C1 segment of cervical spinal cord (tissue), 14 donors: ENCODE results near the gene SRGAP3.

ENCODE experiments used
- DNase-seq, 14 donors: peaks; one replicate each; lab custom pipeline; 2025; lab: John Stamatoyannopoulos, UW

The SRGAP3 gene

GRCh38 chr3:8972639-8973038 is 276.8 kb downstream of the SRGAP3 start:
- DNase-seq: no peak

- DNase-seq: peak in 10 of 14 donors; percentile 19 to 66 (median 44)
Observed at GRCh38 chr3:8970971-8971589, 278.4 kb downstream of the SRGAP3 start.

DNA sequence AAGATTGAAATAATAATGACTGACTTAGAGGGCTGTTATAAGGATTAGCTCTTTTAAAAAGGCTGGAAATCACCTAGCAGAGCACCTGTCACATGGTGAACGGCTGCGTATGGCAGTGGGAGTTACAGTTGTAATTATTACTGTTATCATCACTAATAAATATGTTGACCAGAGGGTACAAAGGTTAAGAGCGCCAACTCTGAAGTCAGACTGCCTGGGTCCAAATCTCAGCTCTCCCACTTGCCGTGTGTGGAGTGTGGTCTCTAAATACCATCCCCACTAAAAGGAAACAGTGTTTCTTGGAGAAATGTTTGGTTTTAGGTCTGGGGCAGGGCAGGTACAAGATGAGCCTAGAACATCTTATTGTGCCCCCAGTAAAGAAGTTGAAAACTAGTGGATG is 280.2 kb downstream of the SRGAP3 start:
- no peak for DNase-seq

DNA sequence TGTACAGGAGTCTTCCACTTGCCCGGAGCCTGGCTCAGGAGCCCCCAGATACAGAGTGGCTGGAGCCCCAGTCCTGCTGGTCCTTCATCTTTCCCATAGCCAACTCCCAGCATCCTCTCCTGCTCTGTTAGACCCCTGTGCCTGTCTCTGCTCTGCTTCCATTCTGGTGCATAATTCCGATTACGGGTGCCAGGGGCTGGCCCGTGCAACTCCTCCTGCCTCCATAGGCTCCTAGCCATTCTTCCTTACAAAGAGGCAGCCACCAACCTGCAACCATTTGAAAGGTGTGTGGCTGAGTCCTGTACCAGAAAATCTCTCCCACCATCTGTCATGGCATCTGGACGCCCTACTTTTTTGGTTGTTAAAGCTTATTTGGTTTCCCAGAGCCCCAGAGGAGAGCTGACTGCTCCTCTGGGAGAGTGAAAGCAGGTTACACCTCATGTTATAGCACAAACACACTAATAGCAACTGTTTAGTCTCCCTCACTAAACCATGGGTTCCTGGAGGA is 281.0 kb downstream of the SRGAP3 start:
- peak in 1 of 14 donors; percentile 51 for DNase-seq

DNA sequence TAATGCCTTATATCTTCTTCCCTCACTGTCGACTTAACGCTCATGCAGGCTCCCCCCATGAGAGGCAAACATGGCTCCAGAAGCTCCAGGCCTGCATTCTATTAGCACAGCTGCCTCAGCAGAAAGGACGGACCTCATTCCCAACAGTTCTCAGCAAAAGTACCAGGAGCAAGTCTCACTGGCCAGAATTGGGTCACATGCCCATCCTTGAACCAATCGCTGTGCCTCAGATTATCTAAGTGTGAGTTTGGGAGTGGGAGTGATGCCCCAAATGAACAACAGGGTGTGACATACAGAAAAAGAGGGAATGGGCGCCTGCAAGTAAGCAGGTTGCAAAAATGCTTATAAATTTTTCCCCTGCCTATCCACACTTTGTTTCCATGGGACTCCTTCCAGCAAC is 281.9 kb downstream of the SRGAP3 start:
- DNase-seq: no peak

DNA sequence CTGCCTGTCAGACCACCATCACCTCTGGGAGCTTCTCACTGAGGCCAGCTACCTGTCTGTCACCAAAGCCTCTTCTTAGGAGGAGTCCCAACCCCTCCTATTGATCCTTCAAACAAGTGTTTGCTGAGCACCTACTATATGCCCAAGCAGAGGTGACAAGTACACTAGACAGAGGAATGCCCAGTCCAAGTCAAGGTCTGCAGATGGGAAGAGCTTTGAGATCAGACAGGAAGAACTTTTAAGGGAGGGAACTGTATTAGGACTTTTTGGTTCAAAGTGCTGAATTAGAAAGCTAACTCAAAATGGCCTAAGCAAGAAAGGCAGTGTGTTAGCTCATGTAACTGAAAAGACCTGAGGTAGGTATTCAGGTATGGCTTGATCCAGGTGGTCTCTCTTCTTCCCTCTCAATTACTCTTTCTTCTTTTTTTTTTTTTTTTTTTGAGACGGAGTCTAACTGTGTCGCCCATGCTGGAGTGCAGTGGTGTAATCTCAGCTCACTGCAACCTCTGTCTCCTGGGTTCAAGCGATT is 282.6 kb downstream of the SRGAP3 start:
- DNase-seq: no peak

GRCh38 chr3:8966150-8966819 is 283.2 kb downstream of the SRGAP3 start:
- no peak for DNase-seq

GRCh38 chr3:8964436-8965370 is 284.7 kb downstream of the SRGAP3 start:
- DNase-seq: no peak

GRCh38 chr3:8963137-8963853 is 286.2 kb downstream of the SRGAP3 start, which contains the start of gene RAD18:
RAD18 (minus strand) TSS chr3:8963472; CDS start chr3:8963385, 87 bp downstream.
- peak; percentile 46 to 90 (median 83) for DNase-seq

DNA sequence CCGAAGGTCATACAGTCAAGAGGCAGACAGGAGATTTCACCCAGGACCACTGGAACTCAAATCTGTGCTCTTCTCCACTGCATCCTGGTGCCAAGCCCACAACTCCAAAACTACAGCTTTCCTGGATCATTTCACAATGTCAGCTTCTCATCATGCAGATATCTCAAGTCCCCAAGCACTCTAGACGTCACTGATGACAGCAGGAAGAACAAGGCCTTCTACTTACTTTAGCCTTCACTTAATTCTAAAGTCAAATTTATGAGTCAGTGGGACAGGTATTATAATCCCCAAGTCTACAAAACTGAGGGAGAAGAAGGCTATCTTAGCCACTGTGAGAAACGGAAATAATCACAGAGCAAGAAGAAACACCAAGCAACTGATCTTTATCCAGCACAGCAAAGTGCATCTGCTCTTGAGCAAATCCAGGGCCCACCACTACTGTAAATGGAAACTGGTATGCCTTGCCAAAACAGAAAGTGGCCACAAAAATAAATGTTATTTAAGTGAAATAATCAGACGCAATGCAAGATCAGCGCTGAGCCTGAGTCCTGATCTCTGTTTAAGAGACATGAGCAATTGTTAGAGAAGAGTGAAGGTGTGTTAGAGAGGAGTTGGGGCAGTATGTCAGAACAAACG is 287.1 kb downstream of the SRGAP3 start:
- DNase-seq: no peak

DNA sequence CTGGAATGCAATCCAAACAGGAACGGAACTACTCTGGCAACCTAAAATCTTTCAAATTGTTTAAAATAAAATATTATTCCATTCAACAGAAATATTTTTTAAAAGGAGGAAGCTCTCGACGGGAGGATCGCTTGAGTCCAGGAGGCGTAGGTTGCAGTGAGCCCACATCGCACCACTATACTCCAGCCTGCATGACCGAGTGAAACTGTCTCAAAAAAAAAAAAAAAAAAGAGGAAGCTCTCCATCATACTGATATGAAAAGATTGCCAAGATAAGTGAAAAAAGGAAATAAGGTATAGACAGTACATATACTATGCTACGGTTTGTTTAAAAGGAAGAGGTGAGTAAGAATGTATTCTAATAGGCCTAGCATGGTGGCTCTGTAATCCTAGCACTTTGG is 289.8 kb downstream of the SRGAP3 start:
- no peak for DNase-seq

DNA sequence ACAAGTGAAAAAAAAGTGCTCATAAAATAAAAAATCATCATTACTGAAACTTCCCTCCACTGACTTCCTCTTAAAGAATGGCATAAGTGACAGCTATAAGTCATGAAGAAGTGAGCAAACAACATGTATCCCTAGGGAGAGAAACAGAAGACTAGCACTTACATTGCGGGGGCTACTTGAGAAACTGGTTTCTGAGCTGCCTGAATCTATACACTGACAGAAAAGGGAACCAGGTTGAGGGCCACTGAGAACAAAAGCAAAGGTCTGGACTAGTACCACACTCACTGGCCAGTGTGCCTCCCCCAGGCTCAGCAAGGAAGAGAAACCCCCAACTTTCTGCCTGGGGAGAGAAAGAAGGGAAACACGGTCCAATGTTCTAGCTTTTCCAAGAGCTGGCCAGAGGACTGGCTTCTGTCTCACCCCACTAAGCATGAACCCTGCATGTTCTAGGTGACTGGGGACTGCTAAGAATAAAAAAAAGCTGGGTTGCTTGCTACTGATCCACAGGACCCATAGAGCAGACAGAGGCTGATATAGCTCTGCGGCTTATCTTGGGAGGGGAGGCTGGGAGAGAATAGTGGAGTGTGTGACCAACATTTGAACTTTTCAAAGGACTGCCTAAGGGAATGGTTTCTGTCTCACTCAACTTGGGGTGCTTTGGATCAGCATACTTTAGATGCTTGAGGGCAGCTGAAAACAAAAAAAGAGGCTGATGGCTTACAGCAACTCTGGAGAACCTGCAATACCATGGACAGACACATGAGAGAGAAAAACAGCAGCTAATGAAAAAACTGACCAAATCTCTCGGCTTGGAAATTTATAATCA is 294.3 kb downstream of the SRGAP3 start:
- no peak for DNase-seq

DNA sequence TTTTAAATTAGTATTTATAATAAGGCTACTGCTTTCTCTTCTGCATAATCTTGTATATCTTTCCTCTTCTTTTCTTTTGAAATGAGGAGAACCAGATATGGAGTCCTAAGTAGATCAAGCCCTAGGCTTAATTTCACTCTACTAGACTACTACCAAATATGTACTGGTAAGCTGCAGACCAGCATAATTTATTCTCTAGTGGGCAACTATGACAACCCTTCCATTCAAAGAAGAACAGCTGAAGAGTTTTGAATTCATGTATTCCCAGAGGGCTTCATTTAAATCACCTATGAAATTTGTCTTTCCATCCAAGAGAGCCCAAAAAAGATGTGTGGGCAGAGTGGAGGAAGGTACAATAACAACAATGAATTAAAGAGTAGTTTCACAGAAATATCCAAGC is 296.1 kb downstream of the SRGAP3 start:
- no peak for DNase-seq

- no peak for DNase-seq
Observed at GRCh38 chr3:8952130-8952529, 297.3 kb downstream of the SRGAP3 start.

DNA sequence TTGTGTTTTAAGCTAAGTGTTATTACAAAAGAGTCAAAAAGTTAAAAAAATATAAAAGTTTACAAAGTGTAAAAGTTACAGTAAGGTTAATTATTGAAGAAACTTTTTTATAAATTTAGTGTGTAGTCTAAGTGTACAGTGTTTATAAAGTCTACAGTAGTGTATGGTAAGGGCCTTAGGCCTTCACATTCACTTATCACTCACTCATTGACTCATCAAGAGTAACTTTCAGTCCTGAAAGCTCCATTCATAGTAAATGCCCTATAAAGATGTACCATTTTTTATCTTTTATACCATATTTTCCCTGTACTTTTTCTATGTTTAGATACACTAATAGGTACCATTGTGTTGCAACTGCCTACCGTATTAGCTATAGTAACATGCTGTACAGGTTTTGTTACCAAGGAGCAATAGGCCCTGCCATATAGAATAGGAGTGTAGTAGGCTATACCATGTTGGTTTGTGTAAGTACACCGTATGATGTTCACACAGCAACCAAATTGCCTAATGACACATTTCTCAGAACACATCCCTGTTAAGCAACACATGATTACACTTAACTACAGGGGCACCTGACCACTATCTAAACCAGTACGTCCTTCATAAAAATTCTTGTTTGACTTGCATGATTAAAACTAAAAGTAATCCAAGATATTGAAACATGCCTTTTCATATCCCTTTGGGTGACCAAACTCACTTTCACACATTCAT is 303.4 kb downstream of the SRGAP3 start:
- no peak for DNase-seq

DNA sequence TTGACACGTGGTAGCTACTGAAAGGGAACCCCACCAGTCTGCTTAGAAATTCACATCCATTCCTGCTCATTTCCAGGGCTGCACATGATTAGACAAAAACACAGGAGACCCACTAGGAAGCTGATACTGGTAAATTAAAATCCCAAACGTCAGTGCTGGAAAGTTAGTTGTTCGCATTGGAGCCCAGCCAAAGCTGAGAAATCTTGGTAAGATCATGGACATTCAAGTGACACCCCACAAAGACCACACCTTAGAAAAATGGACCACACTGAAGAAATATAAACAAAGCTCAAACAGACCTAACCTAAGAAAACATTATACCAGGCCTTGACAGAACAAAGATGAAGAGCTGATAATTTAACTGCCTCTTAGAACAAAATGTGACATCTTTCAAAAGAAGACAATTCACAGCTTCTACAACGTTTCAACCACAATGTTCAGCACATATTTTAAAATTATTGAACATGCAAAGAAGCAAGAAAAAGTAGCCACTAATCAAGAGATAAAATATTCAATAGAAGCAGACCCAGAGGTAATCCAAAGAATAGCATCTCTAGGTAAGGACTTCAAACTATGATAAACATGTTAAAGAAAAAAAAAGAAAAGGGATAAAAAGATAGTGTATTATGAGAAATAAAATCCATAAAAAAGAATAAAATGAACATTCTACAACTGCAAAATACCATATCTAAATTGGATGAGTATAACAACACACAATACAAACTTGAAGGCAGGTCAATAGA is 306.5 kb downstream of the SRGAP3 start:
- DNase-seq: no peak

DNA sequence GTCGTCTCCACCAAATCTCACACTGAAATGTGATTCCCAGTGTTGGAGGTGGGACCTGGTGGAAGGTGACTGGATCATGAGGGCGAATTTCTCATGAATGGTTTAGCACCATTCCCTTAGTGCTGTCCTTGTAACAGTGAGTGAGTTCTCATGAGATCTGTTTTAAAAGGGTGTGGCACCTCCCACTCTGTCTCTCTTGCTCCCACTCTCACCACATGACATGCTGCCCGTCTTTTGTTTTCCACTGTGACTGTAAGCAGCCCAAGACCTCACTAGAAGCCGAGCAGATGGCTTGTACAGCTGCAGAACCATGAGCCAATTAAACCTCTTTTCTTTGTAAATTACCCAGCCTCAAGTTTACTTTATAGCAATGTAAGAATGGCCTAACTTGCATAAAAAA is 307.3 kb downstream of the SRGAP3 start:
- DNase-seq: no peak

DNA sequence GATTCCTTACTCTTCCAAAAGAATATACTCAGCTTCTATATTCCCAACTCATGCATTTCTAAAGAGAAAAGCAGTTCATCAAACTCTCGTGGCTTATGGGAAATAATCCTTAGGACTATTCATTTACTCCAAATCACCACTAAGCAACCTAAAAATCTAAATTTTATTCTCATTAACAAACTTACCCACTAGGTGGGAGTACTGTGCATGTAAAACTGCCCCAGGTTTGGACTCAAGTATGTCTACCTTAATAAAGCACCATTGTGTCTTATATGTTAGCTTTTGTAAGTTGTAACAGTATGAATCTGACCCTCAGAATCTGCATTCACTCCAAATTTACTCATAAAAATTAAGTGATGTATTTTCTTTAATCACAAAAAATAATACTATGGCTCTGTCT is 311.4 kb downstream of the SRGAP3 start:
- DNase-seq: no peak
